GM18498 (cell line): ENCODE measurements around the gene AGBL4.
A peak's percentile ranks its signal among the peaks of the same experiment; 100 is the strongest.

ENCODE experiments used
- ATAC-seq: cut with Tn5 transposase; IDR thresholded peaks from one replicate; pipeline ENCODE4 v1.9.1; 2021; ENCODE audit warnings: mild to moderate bottlenecking, moderate library complexity; ENCODE audit not compliant: unreplicated experiment

AGBL4 gene

GRCh38 chr1:48741380-48741779, 1282.4 kb downstream of the AGBL4 start:
- ATAC-seq, result no peak

GRCh38 chr1:48740621-48741020, 1283.1 kb downstream of the AGBL4 start:
- ATAC-seq, result no peak

GRCh38 chr1:48739091-48739490, 1284.7 kb downstream of the AGBL4 start:
- ATAC-seq, result no peak

GRCh38 chr1:48738356-48738755, 1285.4 kb downstream of the AGBL4 start:
- ATAC-seq, result no peak

- no peak for ATAC-seq
Observed at GRCh38 chr1:48735796-48736195, 1288.0 kb downstream of the AGBL4 start.

- ATAC-seq, result peak; percentile 80
Observed at GRCh38 chr1:48730164-48730910, 1293.4 kb downstream of the AGBL4 start.

- no peak for ATAC-seq
Observed at GRCh38 chr1:48728584-48728983, 1295.2 kb downstream of the AGBL4 start.

GRCh38 chr1:48726557-48727215, 1297.1 kb downstream of the AGBL4 start:
- peak; percentile 40 for ATAC-seq

GRCh38 chr1:48726139-48726538, 1297.6 kb downstream of the AGBL4 start:
- ATAC-seq, result no peak

GRCh38 chr1:48725341-48726046, 1298.3 kb downstream of the AGBL4 start:
- ATAC-seq, result no peak

GRCh38 chr1:48720929-48721328, 1302.8 kb downstream of the AGBL4 start:
- ATAC-seq, result no peak

GRCh38 chr1:48718705-48719104, 1305.0 kb downstream of the AGBL4 start:
- ATAC-seq, result no peak

GRCh38 chr1:48718116-48718630, 1305.6 kb downstream of the AGBL4 start:
- ATAC-seq, result no peak

GRCh38 chr1:48717082-48717481, 1306.7 kb downstream of the AGBL4 start:
- ATAC-seq, result no peak

GRCh38 chr1:48715921-48716320, 1307.8 kb downstream of the AGBL4 start:
- ATAC-seq, result no peak

GRCh38 chr1:48710915-48711314, 1312.8 kb downstream of the AGBL4 start:
- no peak for ATAC-seq

- no peak for ATAC-seq
Observed at GRCh38 chr1:48710318-48710717, 1313.4 kb downstream of the AGBL4 start.

GRCh38 chr1:48704736-48705135, 1319.0 kb downstream of the AGBL4 start:
- ATAC-seq, result no peak

GRCh38 chr1:48701445-48701844, 1322.3 kb downstream of the AGBL4 start:
- ATAC-seq, result no peak

- ATAC-seq, result peak; percentile 68
Observed at GRCh38 chr1:48697066-48697707, 1326.6 kb downstream of the AGBL4 start.

GRCh38 chr1:48695161-48695560, 1328.6 kb downstream of the AGBL4 start:
- ATAC-seq, result no peak
